PFSK-1 (cell line): ENCODE results near the gene CMTM4.

Experiments
- FOXP2 ChIP-seq: optimal IDR thresholded peaks from 2 replicates; pipeline ENCODE3; 2011; ENCODE audit warnings: borderline replicate concordance, control low read depth, inconsistent platforms; ENCODE audit not compliant: insufficient read depth; ENCODE audit errors: extremely low read length, extremely low read depth
- POLR2AphosphoS5 ChIP-seq: IDR thresholded peaks from 2 replicates; pipeline ENCODE4 v1.6.1; 2012; ENCODE audit warnings: low read depth, mild to moderate bottlenecking, control low read depth, low read length, moderate library complexity
- SIN3A ChIP-seq: IDR thresholded peaks from 2 replicates; pipeline ENCODE4 v1.6.1; 2012; ENCODE audit warnings: mild to moderate bottlenecking, low read length, moderate library complexity, borderline replicate concordance; ENCODE audit not compliant: insufficient read depth
- TAF1 ChIP-seq: IDR thresholded peaks from 2 replicates; pipeline ENCODE4 v1.6.1; 2012; ENCODE audit warnings: low read length, control low read depth, borderline replicate concordance; ENCODE audit not compliant: insufficient read depth
- TF ChIP-seq, protein P1 (sequence below), 2 experiments: IDR thresholded peaks; 2 replicates each; pipeline versions ENCODE4 v1.6.1 to v1.8.0; 2011 to 2012; ENCODE audit warnings: low read depth in 2 of 2, low read length in 2 of 2, control low read depth in 1 of 2, inconsistent platforms in 1 of 2, mild to moderate bottlenecking in 1 of 2, moderate library complexity in 1 of 2; ENCODE audit not compliant: insufficient read depth in 1 of 2

The CMTM4 gene

GRCh38 chr16:66728117-66728787 is 31.7 kb upstream of the CMTM4 start:
- TF ChIP-seq, protein P1, sequence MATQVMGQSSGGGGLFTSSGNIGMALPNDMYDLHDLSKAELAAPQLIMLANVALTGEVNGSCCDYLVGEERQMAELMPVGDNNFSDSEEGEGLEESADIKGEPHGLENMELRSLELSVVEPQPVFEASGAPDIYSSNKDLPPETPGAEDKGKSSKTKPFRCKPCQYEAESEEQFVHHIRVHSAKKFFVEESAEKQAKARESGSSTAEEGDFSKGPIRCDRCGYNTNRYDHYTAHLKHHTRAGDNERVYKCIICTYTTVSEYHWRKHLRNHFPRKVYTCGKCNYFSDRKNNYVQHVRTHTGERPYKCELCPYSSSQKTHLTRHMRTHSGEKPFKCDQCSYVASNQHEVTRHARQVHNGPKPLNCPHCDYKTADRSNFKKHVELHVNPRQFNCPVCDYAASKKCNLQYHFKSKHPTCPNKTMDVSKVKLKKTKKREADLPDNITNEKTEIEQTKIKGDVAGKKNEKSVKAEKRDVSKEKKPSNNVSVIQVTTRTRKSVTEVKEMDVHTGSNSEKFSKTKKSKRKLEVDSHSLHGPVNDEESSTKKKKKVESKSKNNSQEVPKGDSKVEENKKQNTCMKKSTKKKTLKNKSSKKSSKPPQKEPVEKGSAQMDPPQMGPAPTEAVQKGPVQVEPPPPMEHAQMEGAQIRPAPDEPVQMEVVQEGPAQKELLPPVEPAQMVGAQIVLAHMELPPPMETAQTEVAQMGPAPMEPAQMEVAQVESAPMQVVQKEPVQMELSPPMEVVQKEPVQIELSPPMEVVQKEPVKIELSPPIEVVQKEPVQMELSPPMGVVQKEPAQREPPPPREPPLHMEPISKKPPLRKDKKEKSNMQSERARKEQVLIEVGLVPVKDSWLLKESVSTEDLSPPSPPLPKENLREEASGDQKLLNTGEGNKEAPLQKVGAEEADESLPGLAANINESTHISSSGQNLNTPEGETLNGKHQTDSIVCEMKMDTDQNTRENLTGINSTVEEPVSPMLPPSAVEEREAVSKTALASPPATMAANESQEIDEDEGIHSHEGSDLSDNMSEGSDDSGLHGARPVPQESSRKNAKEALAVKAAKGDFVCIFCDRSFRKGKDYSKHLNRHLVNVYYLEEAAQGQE (IDR thresholded peaks at IDR 0.05; ENCODE audit: insufficient read depth in 1 of 2, low read depth in 2 of 2, low read length in 2 of 2) = no peak
- TF ChIP-seq POLR2AphosphoS5 (no peak), TAF1 (no peak), FOXP2 (no peak), SIN3A (no peak)

GRCh38 chr16:66720766-66721165 is 24.2 kb upstream of the CMTM4 start:
- TF ChIP-seq, protein P1 (IDR thresholded peaks at IDR 0.05; ENCODE audit: insufficient read depth in 1 of 2, low read depth in 2 of 2, low read length in 2 of 2) = no peak
- TF ChIP-seq SIN3A (no peak), TAF1 (no peak), POLR2AphosphoS5 (no peak), FOXP2 (no peak)

DNA sequence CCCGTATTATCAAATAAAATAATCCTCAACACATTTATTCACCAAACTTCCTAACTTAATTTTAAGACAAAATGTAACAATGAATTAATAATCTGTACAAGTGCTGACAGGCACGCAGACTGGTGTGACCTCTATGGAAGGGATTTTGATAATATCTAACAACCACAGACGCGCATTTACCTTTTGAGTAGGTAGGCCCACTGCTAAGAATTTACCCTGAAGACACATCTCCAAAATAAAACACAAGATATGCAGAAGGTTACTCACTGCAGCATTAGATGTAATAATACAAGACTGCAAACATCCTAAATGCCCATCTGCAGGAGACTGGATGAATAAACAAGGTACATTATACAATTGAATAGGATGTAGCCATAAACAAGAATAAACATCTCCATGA is 22.7 kb upstream of the CMTM4 start:
- TF ChIP-seq FOXP2 = no peak
- TF ChIP-seq TAF1 = no peak
- no peak for TF ChIP-seq SIN3A
- TF ChIP-seq POLR2AphosphoS5 = no peak
- TF ChIP-seq, protein P1 (IDR thresholded peaks at IDR 0.05; ENCODE audit: insufficient read depth in 1 of 2, low read depth in 2 of 2, low read length in 2 of 2) = no peak

DNA sequence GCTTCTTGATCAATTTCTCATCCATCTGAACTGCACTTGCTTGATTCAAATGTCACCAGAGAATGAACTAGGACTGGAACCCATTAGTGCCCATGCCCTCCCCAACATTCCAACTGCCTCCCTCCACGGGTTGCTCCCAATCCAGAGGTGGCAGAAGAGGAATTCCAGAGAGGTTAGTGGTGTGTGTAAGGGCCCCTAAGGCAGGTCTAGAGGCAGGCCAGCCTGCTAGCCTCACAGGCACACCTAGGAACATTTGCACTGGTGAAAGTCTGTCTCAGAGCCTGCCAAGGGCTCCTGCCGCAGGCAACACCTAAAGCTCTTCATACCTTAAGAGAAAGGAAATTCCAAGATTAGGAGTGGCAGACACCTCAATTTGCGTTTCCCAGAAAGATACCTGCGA is 21.2 kb upstream of the CMTM4 start:
- no peak for TF ChIP-seq SIN3A
- TF ChIP-seq, protein P1 (IDR thresholded peaks at IDR 0.05; ENCODE audit: insufficient read depth in 1 of 2, low read depth in 2 of 2, low read length in 2 of 2) = no peak
- no peak for TF ChIP-seq FOXP2
- TF ChIP-seq TAF1 = no peak

GRCh38 chr16:66717112-66717675 is 20.7 kb upstream of the CMTM4 start:
- no peak for TF ChIP-seq TAF1
